KOPT-K1 (cell line): Measurements from ENCODE around the gene SEMA5A.

Source experiments
- H3K27ac ChIP-seq: fragments of 200-600 bp; sonication (generic); 2 replicates; pipeline ENCODE4 v1.5.1; 2016; ENCODE audit warnings: antibody characterized with exemption, mild to moderate bottlenecking, low read depth, low read length; ENCODE audit not compliant: poor library complexity, severe bottlenecking
- H3K36me3 ChIP-seq: fragments of 200-600 bp; sonication (generic); 2 replicates; pipeline ENCODE4 v1.5.1; 2017; ENCODE audit warnings: antibody characterized with exemption, mild to moderate bottlenecking, low read length, moderate library complexity; ENCODE audit not compliant: insufficient read depth
- H3K9me3 ChIP-seq: fragments of 200-600 bp; sonication (generic); 2 replicates; pipeline ENCODE4 v1.5.1; 2017; ENCODE audit warnings: antibody characterized with exemption, low read length, mild to moderate bottlenecking; ENCODE audit not compliant: insufficient read depth, poor library complexity, severe bottlenecking

SEMA5A gene

GRCh38 chr5:9538504-9538903 is 7.4 kb downstream of the SEMA5A start:
- Histone ChIP-seq H3K9me3 (no peaks in the 10 kb centered on the region), H3K36me3 (no peaks in the 10 kb centered on the region), H3K27ac (no peak overlapping the region)

- H3K9me3 ChIP-seq, result no peaks in the 10 kb centered on the region
- H3K27ac ChIP-seq, result no peak overlapping the region
- no peaks in the 10 kb centered on the region for H3K36me3 ChIP-seq
Observed at GRCh38 chr5:9537223-9538141, 8.4 kb downstream of the SEMA5A start.

- no peak overlapping the region for H3K27ac ChIP-seq
- H3K36me3 ChIP-seq, result no peaks in the 10 kb centered on the region
- H3K9me3 ChIP-seq, result no peaks in the 10 kb centered on the region
Observed at GRCh38 chr5:9536717-9537116, 9.2 kb downstream of the SEMA5A start.

DNA sequence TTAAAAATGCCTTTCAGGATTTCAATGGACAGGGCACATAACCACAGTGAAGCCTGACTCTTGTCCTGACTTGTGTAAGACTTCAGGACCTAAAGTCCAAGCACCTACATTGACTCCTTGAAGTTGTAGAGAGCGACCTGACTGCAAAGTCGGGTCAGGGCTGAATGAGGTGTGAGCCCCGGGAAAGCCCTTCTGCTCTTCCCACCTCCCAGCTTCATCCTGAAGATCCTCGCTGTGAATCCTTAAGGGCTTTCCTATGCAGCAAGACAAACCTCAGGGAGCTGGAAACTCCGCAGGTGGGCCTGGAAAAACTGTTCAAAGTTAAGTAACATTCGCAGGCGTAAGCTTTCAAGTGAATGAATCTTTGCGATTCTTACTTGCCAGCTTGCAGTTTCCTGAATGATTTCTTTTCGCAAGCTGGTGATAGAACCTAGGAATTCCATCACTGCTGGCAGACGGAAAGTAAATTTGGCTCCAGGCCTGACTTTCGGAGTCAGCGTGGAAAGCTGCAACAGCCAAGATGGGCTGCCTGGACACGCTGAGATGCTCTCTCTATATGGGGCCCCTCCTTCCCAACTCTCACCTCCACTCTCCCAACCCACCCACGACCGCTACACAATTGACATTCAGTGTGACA is 10.9 kb downstream of the SEMA5A start:
- H3K27ac ChIP-seq, result no peak overlapping the region
- H3K36me3 ChIP-seq, result no peaks in the 10 kb centered on the region
- H3K9me3 ChIP-seq, result no peaks in the 10 kb centered on the region

- no peaks in the 10 kb centered on the region for H3K9me3 ChIP-seq
- H3K27ac ChIP-seq, result no peak overlapping the region
- no peaks in the 10 kb centered on the region for H3K36me3 ChIP-seq
Observed at GRCh38 chr5:9533562-9534364, 12.1 kb downstream of the SEMA5A start.

DNA sequence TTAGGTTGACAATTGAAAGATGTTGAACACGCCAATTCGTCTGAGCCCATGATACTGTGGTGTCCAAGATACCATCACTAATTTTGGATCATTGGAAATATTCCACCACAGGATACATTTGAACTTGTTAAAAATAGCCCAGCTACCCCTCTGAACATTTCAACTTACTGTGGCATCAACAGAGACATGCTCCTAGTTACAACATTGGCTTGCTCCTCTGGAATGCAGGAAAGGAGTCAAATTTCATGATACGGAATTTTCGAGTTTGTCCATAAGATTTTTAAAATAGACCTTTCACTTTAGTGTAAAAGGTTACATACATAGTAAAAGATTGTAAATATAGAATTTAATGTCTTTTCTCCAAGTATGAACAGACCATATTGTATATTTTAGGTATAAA is 12.8 kb downstream of the SEMA5A start:
- H3K36me3 ChIP-seq, result no peaks in the 10 kb centered on the region
- H3K9me3 ChIP-seq, result no peaks in the 10 kb centered on the region
- H3K27ac ChIP-seq, result no peak overlapping the region

DNA sequence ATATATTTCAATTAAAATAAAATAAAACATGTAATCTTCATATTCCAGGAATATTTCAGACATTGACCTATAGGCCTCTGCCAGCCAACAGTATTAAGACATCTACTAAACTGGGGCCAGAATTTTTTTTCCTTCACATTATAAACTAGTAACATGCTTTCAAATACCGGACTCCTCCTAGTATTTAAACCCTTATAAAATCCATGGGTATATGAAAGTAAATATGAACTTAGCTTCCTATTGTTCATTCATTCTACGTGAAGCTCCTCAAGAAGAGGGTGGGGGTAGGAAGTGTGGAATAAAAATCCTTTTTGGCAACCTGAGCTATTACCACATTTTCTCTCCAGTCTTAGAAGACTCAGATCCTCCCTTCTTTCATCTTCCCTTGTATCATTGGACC is 16.4 kb downstream of the SEMA5A start:
- no peaks in the 10 kb centered on the region for H3K9me3 ChIP-seq
- H3K36me3 ChIP-seq, result no peaks in the 10 kb centered on the region
- no peak overlapping the region for H3K27ac ChIP-seq

GRCh38 chr5:9529041-9529480 is 16.8 kb downstream of the SEMA5A start:
- no peaks in the 10 kb centered on the region for H3K9me3 ChIP-seq
- H3K36me3 ChIP-seq, result no peaks in the 10 kb centered on the region
- no peak overlapping the region for H3K27ac ChIP-seq

GRCh38 chr5:9524941-9525340 is 20.9 kb downstream of the SEMA5A start:
- Histone ChIP-seq H3K27ac (no peak overlapping the region), H3K9me3 (no peaks in the 10 kb centered on the region), H3K36me3 (no peaks in the 10 kb centered on the region)

DNA sequence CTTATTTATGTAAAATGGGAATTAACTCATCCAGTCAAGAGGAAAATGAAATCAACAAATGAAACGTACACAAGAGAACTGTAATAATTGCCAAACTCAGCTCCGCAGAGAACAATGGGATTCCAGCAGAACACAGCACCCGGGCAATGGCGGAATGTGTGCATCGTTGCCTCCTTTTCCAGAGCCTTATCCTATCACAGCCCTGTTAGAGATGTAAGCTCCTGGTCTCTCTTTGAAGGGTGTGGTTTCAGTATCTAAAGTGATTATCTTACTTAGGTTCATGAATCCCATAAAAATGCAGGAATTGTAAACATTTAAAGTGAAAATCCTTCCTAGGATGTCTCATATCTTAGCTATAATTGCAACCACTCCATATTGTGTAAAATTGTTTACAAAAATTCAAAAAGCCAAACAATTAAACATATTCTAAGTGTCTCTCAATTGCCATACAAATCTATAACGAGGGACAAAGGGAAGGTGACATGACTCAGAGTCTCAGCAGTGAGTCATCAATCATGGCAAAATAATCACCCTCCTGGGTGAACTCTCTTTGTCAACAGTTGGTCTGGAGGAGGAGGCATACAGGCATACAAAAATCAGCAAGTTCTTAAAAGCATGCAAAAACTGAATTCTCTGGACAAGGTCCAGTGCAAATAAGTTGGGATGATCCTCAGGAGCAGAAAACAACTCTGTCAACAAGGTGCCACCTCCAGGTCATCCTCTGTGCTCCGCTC is 22.6 kb downstream of the SEMA5A start:
- Histone ChIP-seq H3K27ac (no peak overlapping the region), H3K9me3 (no peaks in the 10 kb centered on the region), H3K36me3 (no peaks in the 10 kb centered on the region)

GRCh38 chr5:9519537-9519936 is 26.3 kb downstream of the SEMA5A start:
- H3K36me3 ChIP-seq, result no peaks in the 10 kb centered on the region
- H3K27ac ChIP-seq, result no peak overlapping the region
- H3K9me3 ChIP-seq, result no peaks in the 10 kb centered on the region

DNA sequence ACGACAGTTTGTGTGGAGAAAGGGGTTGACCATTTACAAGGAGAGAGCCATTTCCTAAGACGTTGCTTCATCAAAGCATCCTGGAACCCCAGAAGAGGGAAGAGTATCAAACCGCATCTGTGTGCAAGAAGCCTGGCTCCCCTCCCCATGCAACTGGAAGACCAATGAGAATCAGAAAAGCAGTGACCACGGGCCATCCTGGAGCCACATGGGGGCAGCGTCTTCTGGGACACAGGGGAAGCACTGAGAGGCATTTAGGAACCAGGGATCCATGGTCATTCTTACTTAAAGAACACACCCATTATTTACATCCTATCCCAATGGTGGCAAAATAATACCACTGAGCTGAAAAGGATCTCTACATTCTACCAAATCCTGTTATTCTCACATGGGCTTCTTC is 29.3 kb downstream of the SEMA5A start:
- Histone ChIP-seq H3K36me3 (no peaks in the 10 kb centered on the region), H3K9me3 (no peaks in the 10 kb centered on the region), H3K27ac (no peak overlapping the region)

GRCh38 chr5:9515436-9515835 is 30.4 kb downstream of the SEMA5A start:
- Histone ChIP-seq H3K27ac (no peak overlapping the region), H3K9me3 (no peaks in the 10 kb centered on the region), H3K36me3 (no peaks in the 10 kb centered on the region)

GRCh38 chr5:9514968-9515367 is 30.9 kb downstream of the SEMA5A start:
- Histone ChIP-seq H3K9me3 (no peaks in the 10 kb centered on the region), H3K36me3 (no peaks in the 10 kb centered on the region), H3K27ac (no peak overlapping the region)

- Histone ChIP-seq H3K36me3 (no peaks in the 10 kb centered on the region), H3K9me3 (no peaks in the 10 kb centered on the region), H3K27ac (no peak overlapping the region)
Observed at GRCh38 chr5:9513827-9514226, 32.0 kb downstream of the SEMA5A start.
